GM12891 (cell line): ENCODE measurements around the gene SPOCK1.

Source experiments
- POLR2A ChIP-seq: IDR thresholded peaks from 2 replicates; pipeline ENCODE4 v1.6.1; 2011; ENCODE audit warnings: low read depth, low read length, control low read depth
- POLR2AphosphoS5 ChIP-seq: IDR thresholded peaks from 2 replicates; pipeline ENCODE4 v1.6.1; 2011; ENCODE audit warnings: low read depth, low read length, control low read depth
- POU2F2 ChIP-seq: IDR thresholded peaks from 2 replicates; pipeline ENCODE4 v1.6.1; 2011; ENCODE audit warnings: low read depth, mild to moderate bottlenecking, control low read depth, low read length, moderate library complexity
- TAF1 ChIP-seq: IDR thresholded peaks from 2 replicates; pipeline ENCODE4 v1.6.1; 2011; ENCODE audit warnings: low read depth, low read length, control low read depth

DNA sequence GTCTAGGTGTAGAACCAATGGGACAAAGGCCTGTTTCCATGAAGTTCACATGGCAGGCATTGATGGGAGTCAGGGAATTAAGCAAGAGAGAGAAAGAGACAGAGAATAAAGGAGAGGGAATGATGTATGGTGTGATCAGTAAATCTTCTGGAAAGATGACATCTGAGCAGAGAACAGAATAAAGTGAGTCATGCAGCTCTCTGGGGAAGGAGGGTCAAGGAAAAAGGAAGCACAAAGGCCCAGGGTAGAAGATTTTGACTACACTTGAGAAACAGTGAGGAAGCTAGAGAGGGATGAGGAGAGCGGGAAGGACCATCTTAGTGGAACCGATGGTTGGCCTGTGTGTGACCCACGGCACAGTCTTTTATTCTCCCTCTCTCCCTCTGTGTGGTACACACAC, 425.9 kb downstream of the SPOCK1 start:
- no peak for TF ChIP-seq POLR2A
- TF ChIP-seq POLR2AphosphoS5 = no peak
- TF ChIP-seq TAF1 = no peak
- no peak for TF ChIP-seq POU2F2
